Peyer's patch (tissue), 4 donors: ENCODE results near the gene CHCHD4. TPM values are rescaled to one million over a fixed set of nuclear protein-coding genes. Genes with fewer than 3 reads are reported as not detected.

Source experiments
- DNase-seq, 3 donors: peaks; one replicate each; pipeline ENCODE4 v3.0.0-alpha.2; 2017 to 2019
- H3K27ac ChIP-seq, 4 donors: fragments of 200-600 bp; sonication (generic); one replicate each; pipeline ENCODE4 v1.5.1; 2016 to 2019
- H3K27me3 ChIP-seq, 2 donors: fragments of 200-600 bp; sonication (generic); one replicate each; pipeline ENCODE4 v1.5.1; 2019
- H3K36me3 ChIP-seq, 3 donors: fragments of 200-600 bp; sonication (generic); one replicate each; pipeline ENCODE4 v1.5.1; 2016 to 2019
- H3K4me1 ChIP-seq, 4 donors: fragments of 200-600 bp; sonication (generic); one replicate each; pipeline ENCODE4 v1.5.1; 2016 to 2019
- H3K4me3 ChIP-seq, 4 donors: fragments of 200-600 bp; sonication (generic); 1 replicate in 3 of 4; 2 replicates in 1 of 4; pipeline ENCODE4 v1.5.1; 2016 to 2019; ENCODE audit warnings: mild to moderate bottlenecking in 1 of 4
- H3K9me3 ChIP-seq, 4 donors: fragments of 200-600 bp; sonication (generic); one replicate each; pipeline ENCODE4 v1.5.1; 2016 to 2019; ENCODE audit warnings: mild to moderate bottlenecking in 1 of 4
- POLR2A ChIP-seq, 2 donors: fragments of 450-650 bp; IDR thresholded peaks; one replicate each; pipeline ENCODE4 v1.5.1; 2017; ENCODE audit warnings: antibody characterized with exemption in 2 of 2, mild to moderate bottlenecking in 2 of 2, moderate library complexity in 2 of 2
- total RNA-seq, 4 donors: library from RNA; depleted of rRNA; stranded (reverse); fragments of >200 nt; gene quantifications; one replicate each; pipeline ENCODE4 v1.1.0, GENCODE V29; 2016
- TF ChIP-seq, protein P1 (sequence below), 6 experiments: fragments of 450-650 bp in 4 of 6; fragments of 200-600 bp in 2 of 6; sonication (generic) in 1 of 6; IDR thresholded peaks; one replicate each; pipeline ENCODE4 v1.5.1; 2017 to 2019; ENCODE audit warnings: antibody characterized with exemption in 6 of 6, mild to moderate bottlenecking in 3 of 6, moderate library complexity in 1 of 6

Gene CHCHD4
- total RNA-seq, 4 donors from 2014 or later, result 10.7 to 15.7 (median 11.6) TPM

DNA sequence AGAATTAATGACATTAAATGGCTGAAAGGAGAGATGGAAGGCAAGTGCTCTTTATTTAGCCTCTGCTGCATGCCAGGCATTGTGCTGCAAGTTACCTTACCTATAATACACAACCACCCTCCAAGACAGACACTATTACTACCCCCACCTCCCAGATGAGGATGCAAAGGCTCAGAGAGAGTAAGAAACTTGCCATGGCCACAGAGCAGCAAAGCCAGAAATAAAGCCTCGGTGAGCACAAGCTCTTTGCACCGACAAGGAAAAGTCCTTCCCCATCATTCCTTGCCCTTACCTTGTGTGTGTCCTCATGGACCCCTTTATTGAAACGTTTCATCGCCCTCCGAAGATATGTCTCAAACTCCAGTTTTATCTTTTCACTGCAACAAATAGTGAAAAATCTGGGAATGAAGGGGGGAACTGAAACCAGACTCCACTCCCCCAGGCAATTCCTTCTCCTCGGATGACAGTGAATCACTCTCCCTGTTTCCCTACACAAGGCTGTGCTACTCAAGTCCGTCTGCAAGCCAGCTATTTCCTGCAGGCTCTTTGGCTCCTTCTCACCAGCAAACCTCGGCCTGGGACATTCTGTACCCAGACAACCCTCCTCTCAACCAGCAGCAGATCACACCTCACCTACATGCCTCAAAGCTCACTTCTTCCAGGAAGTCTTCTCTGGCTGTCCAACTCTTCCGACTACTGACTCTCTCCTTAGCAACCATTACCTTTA, 42.4 kb upstream of the CHCHD4 start:
- no peak overlapping the region for H3K4me3 ChIP-seq
- no peak overlapping the region for H3K27ac ChIP-seq
- no peaks in the 10 kb centered on the region for H3K27me3 ChIP-seq
- no peaks in the 10 kb centered on the region for H3K4me1 ChIP-seq
- peaks cover 0 to 100% (median 0%) of the 10 kb centered on the region in 3 donors for H3K36me3 ChIP-seq
- no peak for DNase-seq
- TF ChIP-seq POLR2A (IDR thresholded peaks at IDR 0.05), result no peak
- TF ChIP-seq, protein P1, sequence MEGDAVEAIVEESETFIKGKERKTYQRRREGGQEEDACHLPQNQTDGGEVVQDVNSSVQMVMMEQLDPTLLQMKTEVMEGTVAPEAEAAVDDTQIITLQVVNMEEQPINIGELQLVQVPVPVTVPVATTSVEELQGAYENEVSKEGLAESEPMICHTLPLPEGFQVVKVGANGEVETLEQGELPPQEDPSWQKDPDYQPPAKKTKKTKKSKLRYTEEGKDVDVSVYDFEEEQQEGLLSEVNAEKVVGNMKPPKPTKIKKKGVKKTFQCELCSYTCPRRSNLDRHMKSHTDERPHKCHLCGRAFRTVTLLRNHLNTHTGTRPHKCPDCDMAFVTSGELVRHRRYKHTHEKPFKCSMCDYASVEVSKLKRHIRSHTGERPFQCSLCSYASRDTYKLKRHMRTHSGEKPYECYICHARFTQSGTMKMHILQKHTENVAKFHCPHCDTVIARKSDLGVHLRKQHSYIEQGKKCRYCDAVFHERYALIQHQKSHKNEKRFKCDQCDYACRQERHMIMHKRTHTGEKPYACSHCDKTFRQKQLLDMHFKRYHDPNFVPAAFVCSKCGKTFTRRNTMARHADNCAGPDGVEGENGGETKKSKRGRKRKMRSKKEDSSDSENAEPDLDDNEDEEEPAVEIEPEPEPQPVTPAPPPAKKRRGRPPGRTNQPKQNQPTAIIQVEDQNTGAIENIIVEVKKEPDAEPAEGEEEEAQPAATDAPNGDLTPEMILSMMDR (IDR thresholded peaks at IDR 0.05), result no peak
- H3K9me3 ChIP-seq, result peaks cover 0 to 5% (median 0%) of the 10 kb centered on the region in 4 donors

DNA sequence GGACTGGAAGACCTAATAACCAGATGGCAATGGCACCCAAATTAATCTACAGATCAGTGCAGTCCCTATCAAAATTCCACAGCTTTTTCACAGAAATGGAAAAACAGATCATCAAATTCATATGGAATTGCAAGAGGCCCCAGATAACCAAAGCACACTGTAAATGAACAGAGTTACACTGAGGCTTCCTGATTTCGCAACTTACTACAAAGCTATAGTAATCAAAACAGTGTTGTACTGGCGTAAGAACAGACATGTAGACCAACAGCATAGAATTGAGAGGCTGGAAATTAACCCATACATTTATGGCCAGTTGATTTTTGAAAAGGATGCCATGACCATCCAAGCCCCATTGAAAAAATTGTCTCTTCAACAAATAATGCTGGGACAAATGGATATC, 37.5 kb upstream of the CHCHD4 start:
- Histone ChIP-seq H3K36me3 (peaks cover 0 to 100% (median 0%) of the 10 kb centered on the region in 3 donors), H3K4me3 (no peak overlapping the region), H3K4me1 (no peaks in the 10 kb centered on the region), H3K27me3 (no peaks in the 10 kb centered on the region), H3K9me3 (peaks cover 0 to 6% (median 0%) of the 10 kb centered on the region in 4 donors), H3K27ac (no peak overlapping the region)
- TF ChIP-seq, protein P1 (IDR thresholded peaks at IDR 0.05), result no peak
- no peak for TF ChIP-seq POLR2A (IDR thresholded peaks at IDR 0.05)
- DNase-seq, result no peak

DNA sequence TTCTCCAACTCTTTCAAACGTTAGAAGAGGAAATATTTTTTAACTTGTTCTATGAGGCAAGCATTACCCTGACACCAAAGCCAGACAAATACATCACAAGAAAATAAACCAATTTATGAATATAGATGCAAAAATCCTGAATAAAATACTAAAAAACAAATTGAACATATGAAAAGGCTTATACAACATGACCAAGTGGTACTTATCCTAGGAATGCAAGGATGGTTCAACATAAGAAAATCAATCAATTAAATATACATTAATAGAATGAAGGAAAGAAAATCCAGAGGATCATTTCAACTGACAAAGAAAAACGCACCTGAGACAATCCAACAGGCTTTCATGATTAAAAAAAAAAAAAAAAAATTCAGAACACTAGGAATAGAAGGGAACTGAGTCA, 36.6 kb upstream of the CHCHD4 start:
- Histone ChIP-seq H3K4me3 (no peak overlapping the region), H3K27me3 (no peaks in the 10 kb centered on the region), H3K9me3 (peaks cover 0 to 6% (median 0%) of the 10 kb centered on the region in 4 donors), H3K4me1 (no peaks in the 10 kb centered on the region), H3K36me3 (peaks cover 0 to 100% (median 0%) of the 10 kb centered on the region in 3 donors), H3K27ac (no peak overlapping the region)
- DNase-seq, result no peak
- TF ChIP-seq, protein P1 (IDR thresholded peaks at IDR 0.05), result no peak
- TF ChIP-seq POLR2A (IDR thresholded peaks at IDR 0.05), result no peak

DNA sequence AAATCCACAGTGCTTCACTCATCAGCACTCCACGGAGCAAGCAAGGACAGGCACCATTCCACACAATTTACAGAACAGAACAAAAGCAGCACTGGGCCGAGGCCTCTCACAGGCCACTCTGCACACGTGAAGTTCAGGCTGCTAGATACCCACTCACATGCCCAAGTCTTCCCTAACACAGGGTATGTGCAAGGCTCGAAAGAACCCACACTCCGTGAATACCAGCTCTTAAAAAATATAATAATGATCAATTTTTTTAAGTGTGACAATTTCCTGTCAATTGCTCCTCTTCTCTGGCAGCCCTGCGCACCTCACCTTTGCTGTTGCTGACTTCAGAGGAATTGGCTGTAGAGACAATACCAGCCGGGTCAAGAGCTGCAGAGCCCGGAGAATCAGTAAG, 34.8 kb upstream of the CHCHD4 start:
- Histone ChIP-seq H3K27ac (no peak overlapping the region), H3K36me3 (peaks cover 0 to 93% (median 0%) of the 10 kb centered on the region in 3 donors), H3K4me3 (no peak overlapping the region), H3K9me3 (peaks cover 0 to 6% (median 0%) of the 10 kb centered on the region in 4 donors), H3K27me3 (no peaks in the 10 kb centered on the region), H3K4me1 (no peaks in the 10 kb centered on the region)
- DNase-seq, result no peak
- TF ChIP-seq, protein P1 (IDR thresholded peaks at IDR 0.05), result no peak
- TF ChIP-seq POLR2A (IDR thresholded peaks at IDR 0.05), result no peak

DNA sequence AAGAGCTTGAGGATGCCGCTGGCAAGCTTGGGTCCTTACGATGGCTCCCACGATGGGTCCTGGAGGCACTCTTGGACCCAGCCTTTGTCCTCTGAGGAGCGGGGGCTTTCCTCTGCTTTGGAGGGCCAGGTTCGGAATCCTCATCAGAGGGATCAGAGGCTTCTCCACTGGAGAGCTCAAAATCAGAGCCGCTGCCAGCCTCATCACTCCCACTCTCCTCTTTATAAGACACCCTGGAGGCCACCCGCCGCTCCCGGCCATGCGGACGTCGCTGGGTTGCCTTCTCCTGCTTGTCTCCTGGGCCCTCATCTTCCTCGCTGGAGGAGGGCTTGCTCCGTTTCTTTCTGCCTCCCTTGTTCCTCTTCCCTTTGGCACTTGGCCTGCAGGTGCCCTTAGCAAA, 33.7 kb upstream of the CHCHD4 start:
- Histone ChIP-seq H3K27me3 (no peaks in the 10 kb centered on the region), H3K27ac (no peak overlapping the region), H3K4me1 (no peaks in the 10 kb centered on the region), H3K9me3 (peaks cover 0 to 6% (median 0%) of the 10 kb centered on the region in 4 donors), H3K4me3 (no peak overlapping the region), H3K36me3 (peaks cover 0 to 92% (median 0%) of the 10 kb centered on the region in 3 donors)
- no peak for TF ChIP-seq POLR2A (IDR thresholded peaks at IDR 0.05)
- TF ChIP-seq, protein P1 (IDR thresholded peaks at IDR 0.05), result no peak
- no peak for DNase-seq
